Kidney capillary endothelial cell (primary cell): ENCODE data around the gene LDLR.

ENCODE experiments used
- DNase-seq: peaks from one replicate; pipeline ENCODE4 v3.0.0-alpha.2; 2018; ENCODE audit warnings: low spot score

Gene LDLR

GRCh38 chr19:11089254-11090013, at the start of gene LDLR:
Gene LDLR (plus strand): TSS chr19:11089463. CDS start chr19:11089549, 86 bp downstream.
- peak; percentile 90 for DNase-seq

DNA sequence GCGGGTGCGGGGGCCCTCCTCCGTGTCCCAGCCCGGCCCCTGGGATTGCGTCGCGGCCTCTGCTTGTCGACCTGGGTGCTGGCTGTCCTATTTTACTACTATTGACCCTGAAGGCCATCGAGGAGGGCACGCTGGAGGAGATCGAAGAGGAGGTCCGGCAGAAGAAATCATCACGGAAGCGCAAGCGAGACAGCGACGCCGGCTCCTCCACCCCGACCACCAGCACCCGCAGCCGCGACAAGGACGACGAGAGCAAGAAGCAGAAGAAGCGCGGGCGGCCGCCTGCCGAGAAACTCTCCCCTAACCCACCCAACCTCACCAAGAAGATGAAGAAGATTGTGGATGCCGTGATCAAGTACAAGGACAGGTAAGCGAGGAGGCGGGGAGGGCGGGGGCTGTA, 48.1 kb upstream of the LDLR start:
- no peak for DNase-seq

GRCh38 chr19:11041966-11042627, 47.2 kb upstream of the LDLR start:
- no peak for DNase-seq

- no peak for DNase-seq
These were observed 44.8 kb upstream of the LDLR start for GRCh38 chr19:11044431-11044830.

DNA sequence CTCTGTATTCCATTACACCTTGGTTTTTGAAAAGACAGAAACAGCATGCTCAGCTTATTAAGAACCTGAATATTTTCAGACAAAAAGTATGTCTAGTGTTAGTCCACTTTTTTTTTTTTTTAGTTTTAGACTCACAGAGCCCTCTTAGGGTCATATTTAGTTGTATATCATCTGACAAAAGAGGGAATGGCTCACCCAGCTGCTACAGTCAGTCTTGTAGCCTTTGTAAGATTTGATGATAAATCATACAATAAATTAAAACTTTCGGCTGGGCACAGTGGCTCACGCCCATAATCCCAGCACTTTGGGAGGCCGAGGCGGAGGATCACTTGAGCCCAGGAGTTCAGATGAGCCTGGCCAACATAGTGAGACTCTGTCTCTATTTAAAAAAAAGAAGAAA, 43.7 kb upstream of the LDLR start:
- DNase-seq = no peak

DNA sequence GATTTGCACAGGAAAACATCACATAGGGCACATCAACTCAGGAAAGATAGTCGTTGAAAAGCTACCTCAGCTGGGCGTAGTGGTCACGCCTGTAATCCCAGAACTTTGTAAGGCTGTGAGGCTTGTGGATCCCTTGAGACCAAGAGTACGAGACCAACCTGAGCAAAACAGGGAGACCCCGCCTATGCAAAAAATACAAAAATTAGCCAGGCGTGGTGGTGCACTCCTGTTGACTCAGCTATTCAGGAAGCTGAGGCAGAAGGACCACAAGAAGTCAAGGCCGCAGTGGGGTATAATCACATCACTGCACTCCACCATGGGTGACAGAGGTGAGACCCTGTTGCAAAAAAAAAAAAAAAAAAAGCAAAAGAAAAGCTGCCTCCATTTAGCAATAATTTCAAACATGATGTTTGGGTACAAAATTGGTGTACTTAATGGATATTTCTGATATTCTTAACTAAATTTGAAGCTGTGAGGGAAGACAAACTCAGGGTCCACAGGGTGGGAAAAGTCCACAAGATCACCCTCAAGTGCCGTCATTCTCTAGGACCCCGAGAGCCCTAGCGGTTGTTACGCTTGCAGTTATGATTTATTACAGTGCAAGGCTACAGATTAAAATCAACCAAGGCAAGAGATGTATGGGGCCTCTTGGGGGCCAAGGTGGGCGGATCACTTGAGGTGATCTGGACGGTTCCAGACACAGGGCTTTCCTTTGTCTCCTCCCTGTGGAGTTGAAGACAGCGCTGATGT, 42.5 kb upstream of the LDLR start:
- DNase-seq = no peak

DNA sequence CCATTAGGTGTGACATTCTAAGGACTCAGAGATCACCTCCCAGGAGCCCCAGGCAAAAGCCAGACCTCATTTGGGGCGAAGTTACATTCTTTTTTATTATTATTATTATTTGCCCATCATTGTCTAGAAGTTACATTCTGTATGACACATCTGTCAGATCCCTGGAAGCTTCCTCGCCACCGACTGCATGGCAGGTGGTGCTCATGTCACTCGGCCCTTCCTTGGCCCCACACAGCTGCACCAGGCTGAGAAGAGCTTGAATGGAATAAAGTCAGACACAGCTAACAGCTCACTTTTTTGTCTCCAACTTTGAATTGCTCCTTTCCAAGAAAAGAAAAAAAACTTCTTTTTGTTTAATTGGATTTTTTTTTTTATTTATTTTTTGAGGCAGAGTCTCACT, 41.4 kb upstream of the LDLR start:
- DNase-seq = no peak

DNA sequence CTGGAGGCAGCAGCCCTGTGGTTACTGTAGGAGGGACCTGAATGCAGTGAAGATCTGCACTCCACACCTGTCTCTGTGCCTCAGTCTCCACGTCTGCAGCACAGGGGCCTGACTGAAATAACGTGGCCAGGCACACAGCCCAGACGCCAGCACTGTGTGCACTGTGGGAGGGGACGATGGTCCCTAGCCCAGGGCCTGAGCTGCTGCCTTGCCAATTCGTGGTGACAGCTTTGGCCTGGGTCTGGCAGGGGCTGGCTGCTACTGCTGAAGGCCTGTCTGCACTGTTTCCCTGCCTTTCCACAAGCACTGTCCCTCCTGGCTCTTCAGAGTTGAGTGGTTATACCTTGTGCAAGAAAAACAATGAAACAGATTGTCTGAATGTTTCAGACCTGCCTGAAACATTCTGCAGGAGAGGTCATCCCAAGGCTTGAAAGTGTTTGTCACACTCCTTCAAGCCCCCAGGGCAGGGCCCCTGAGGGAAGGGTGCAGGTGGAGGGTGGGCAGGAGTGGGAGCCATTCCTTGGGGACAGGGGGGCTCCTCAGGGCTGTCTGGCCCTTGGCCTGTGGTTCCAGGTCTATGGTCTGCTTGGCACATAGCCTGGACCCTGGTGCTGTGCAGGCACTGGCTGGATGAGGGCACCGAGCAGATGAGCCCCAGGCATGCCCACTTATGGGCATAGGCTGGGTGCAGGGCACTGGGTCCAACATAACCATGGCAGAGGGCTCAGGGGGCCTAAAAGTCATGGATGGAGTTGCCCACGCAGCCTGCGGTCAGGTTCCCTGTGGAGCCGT, 38.7 kb upstream of the LDLR start:
- no peak for DNase-seq

GRCh38 chr19:11053817-11054195, 35.5 kb upstream of the LDLR start:
- DNase-seq = no peak

- no peak for DNase-seq
These were observed 35.1 kb upstream of the LDLR start for GRCh38 chr19:11054200-11054599.

DNA sequence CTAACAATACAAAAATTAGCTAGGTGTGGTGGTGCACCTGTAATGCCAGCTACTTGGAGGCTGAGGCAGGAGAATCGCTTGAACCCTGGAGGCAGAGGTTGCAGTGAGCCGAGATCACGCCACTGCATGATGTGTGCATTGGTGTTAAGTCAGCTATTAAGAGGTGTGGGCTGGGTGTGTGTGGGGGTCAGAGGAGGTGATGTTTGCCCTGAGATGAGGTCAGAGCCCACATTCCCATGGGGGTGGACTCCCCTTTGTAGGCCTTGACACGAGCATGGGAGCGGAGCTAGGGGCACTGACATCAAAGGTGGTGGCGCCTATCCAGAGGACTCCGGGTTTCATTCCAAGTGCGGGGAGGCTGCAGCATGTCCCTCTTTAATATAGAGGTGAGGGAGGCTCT, 34.6 kb upstream of the LDLR start:
- DNase-seq = no peak

- no peak for DNase-seq
These were observed 30.8 kb upstream of the LDLR start for GRCh38 chr19:11058246-11059030.

GRCh38 chr19:11059511-11060358, 29.5 kb upstream of the LDLR start:
- DNase-seq = no peak

- no peak for DNase-seq
These were observed 27.3 kb upstream of the LDLR start for GRCh38 chr19:11061952-11062351.

DNA sequence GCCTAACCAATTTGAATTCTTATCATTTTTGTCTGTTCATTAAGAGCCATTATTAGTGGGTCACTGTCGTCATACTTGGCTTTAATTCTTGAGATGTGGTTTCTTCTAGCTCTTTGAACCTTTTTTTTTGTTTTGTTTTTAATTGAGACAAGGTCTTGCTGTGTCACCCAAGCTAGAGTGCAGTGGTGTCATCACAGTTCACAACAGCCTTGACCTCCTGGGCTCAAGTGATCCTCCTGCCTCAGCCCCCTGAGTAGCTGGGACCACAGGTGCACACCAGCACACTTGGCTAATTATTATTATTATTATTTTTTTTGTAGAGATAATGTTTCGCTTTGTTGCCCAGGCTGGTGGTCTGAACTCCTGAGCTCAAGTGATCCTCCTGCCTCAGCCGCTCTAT, 25.8 kb upstream of the LDLR start:
- no peak for DNase-seq

GRCh38 chr19:11064831-11065303, 24.4 kb upstream of the LDLR start:
- no peak for DNase-seq

DNA sequence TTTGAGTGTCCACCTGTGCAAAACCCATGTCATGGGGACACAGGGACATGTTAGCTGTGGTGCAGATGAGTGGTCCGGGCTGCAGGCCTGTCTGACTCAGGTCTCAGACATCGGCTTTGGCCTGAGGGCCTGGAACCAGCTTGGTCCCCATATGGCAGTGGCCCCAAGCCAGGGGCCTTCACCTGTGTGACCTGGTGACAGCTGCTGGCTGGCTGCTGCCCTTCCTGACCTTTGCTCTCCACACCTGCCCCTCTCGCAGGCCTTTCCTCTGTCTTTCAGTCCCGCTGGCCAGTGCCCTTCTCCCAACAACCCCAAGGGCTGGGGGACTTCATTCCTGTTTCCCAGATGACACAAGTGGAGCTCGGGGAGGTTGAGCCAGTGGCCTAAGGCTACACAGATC, 22.9 kb upstream of the LDLR start:
- DNase-seq = no peak

GRCh38 chr19:11067356-11068113, 21.7 kb upstream of the LDLR start:
- peak; percentile 40 for DNase-seq

DNA sequence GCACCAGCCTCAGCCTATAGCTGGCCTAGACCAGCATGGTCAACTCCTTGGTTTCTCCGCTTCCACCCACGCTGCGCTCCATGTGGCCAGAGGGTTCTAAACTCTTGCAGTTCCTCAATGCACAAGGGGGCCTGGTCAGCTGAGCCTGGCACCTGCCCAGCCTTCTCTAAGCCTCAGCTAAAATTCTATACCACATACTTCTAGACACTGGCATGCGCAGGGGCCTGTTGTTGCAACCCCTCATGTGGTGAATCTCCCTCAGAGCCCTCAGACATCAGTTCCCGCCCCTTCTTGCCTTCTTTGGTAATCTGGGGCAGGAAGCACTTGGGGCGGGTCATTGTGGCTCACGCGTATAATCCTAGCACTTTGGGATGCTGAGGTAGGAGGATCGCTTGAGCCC, 19.7 kb upstream of the LDLR start:
- DNase-seq = no peak

- no peak for DNase-seq
These were observed 19.1 kb upstream of the LDLR start for GRCh38 chr19:11070123-11070522.
